GF-D8 (cell line): ENCODE results near the gene OAS3.
"Not testable (repeated sequence)": the region's sequence is repeated elsewhere in the genome, so short reads cannot be mapped to it uniquely, and the experiment has no call there.

Experiments
- DNase-seq: peaks from one replicate; lab custom pipeline; 2025; lab: John Stamatoyannopoulos, UW

The OAS3 gene

GRCh38 chr12:112924986-112925385 is 13.3 kb upstream of the OAS3 start:
- DNase-seq: no peak

- not testable (repeated sequence) for DNase-seq
Measured at GRCh38 chr12:112926416-112927033, 11.7 kb upstream of the OAS3 start.

- DNase-seq: no peak
Measured at GRCh38 chr12:112927475-112927874, 10.8 kb upstream of the OAS3 start.

- DNase-seq: no peak
Measured at GRCh38 chr12:112927925-112928324, 10.3 kb upstream of the OAS3 start.

GRCh38 chr12:112928978-112929377 is 9.3 kb upstream of the OAS3 start:
- no peak for DNase-seq

- DNase-seq: no peak
Measured at GRCh38 chr12:112929715-112930114, 8.6 kb upstream of the OAS3 start.

GRCh38 chr12:112930350-112930749 is 7.9 kb upstream of the OAS3 start:
- DNase-seq: no peak

GRCh38 chr12:112932485-112933128 is 5.7 kb upstream of the OAS3 start:
- DNase-seq: no peak

- DNase-seq: no peak
Measured at GRCh38 chr12:112933129-112933505, 5.2 kb upstream of the OAS3 start.

- no peak for DNase-seq
Measured at GRCh38 chr12:112936264-112936663, 2.0 kb upstream of the OAS3 start.

GRCh38 chr12:112936927-112937326 is 1.3 kb upstream of the OAS3 start:
- no peak for DNase-seq

GRCh38 chr12:112938751-112939150 is 477 bp downstream of the OAS3 start:
- no peak for DNase-seq

GRCh38 chr12:112939761-112940381 is 1.6 kb downstream of the OAS3 start:
- no peak for DNase-seq

- DNase-seq: no peak
Measured at GRCh38 chr12:112941528-112942335, 3.5 kb downstream of the OAS3 start.

- no peak for DNase-seq
Measured at GRCh38 chr12:112942572-112942971, 4.3 kb downstream of the OAS3 start.

GRCh38 chr12:112944024-112944690 is 5.9 kb downstream of the OAS3 start:
- DNase-seq: no peak

- DNase-seq: no peak
Measured at GRCh38 chr12:112945515-112945914, 7.2 kb downstream of the OAS3 start.

- no peak for DNase-seq
Measured at GRCh38 chr12:112946236-112947000, 8.1 kb downstream of the OAS3 start.

- no peak for DNase-seq
Measured at GRCh38 chr12:112947314-112947713, 9.0 kb downstream of the OAS3 start.

GRCh38 chr12:112947761-112948160 is 9.5 kb downstream of the OAS3 start:
- no peak for DNase-seq

GRCh38 chr12:112948806-112949205 is 10.5 kb downstream of the OAS3 start:
- no peak for DNase-seq
